Osteoblast (primary cell): ENCODE results near the gene ADIPOR2. TPM values are rescaled to one million over a fixed set of nuclear protein-coding genes. Genes with fewer than 3 reads are reported as not detected.

ENCODE experiments used
- DNase-seq: peaks from one replicate; pipeline ENCODE4 v3.0.0; 2011; ENCODE audit warnings: low spot score, mixed read lengths; ENCODE audit not compliant: insufficient read length; ENCODE audit errors: missing footprints
- H2AFZ ChIP-seq: 2 replicates; pipeline ENCODE4 v1.6.0; 2011; ENCODE audit warnings: mild to moderate bottlenecking, low read length
- H3K27ac ChIP-seq: 2 replicates; pipeline ENCODE4 v1.5.1; 2011; ENCODE audit warnings: mild to moderate bottlenecking, low read depth, low read length, moderate library complexity
- H3K27me3 ChIP-seq: 2 replicates; pipeline ENCODE4 v1.6.0; 2012; ENCODE audit warnings: mild to moderate bottlenecking, control low read depth, inconsistent platforms, low read length, moderate library complexity; ENCODE audit not compliant: insufficient read depth
- H3K36me3 ChIP-seq: 2 replicates; pipeline ENCODE4 v1.5.1; 2011; ENCODE audit warnings: mild to moderate bottlenecking, low read length, control low read depth, moderate library complexity; ENCODE audit not compliant: insufficient read depth
- H3K4me1 ChIP-seq: 2 replicates; pipeline ENCODE4 v1.5.1; 2011; ENCODE audit warnings: mild to moderate bottlenecking, low read length, control low read depth, moderate library complexity; ENCODE audit not compliant: insufficient read depth
- H3K4me2 ChIP-seq: 2 replicates; pipeline ENCODE4 v1.6.0; 2011; ENCODE audit warnings: mild to moderate bottlenecking, low read length; ENCODE audit not compliant: insufficient read depth
- H3K4me3 ChIP-seq: fragments of 200-600 bp; sonication (generic); 3 replicates; pipeline ENCODE4 v1.5.1; 2012; ENCODE audit warnings: mild to moderate bottlenecking, low read length, inconsistent platforms; ENCODE audit not compliant: insufficient read depth
- H3K79me2 ChIP-seq: 2 replicates; pipeline ENCODE4 v1.6.0; 2012; ENCODE audit warnings: mild to moderate bottlenecking, low read length, control low read depth, inconsistent platforms; ENCODE audit not compliant: insufficient read depth
- H3K9me3 ChIP-seq: 2 replicates; pipeline ENCODE4 v1.5.1; 2011; ENCODE audit warnings: low read depth, low read length, control low read depth
- H4K20me1 ChIP-seq: 2 replicates; pipeline ENCODE4 v1.6.0; 2012; ENCODE audit warnings: mild to moderate bottlenecking, low read length, control low read depth; ENCODE audit not compliant: insufficient read depth
- total RNA-seq: library from RNA; depleted of rRNA; stranded (reverse); fragments of >200 nt; gene quantifications from 2 replicates; pipeline ENCODE4 v1.2.3, GENCODE V29; 2012
- TF ChIP-seq, protein P1 (sequence below): IDR thresholded peaks from 2 replicates; pipeline ENCODE4 v1.5.1; 2011; ENCODE audit warnings: mild to moderate bottlenecking, low read depth, low read length, moderate library complexity; ENCODE audit errors: extremely low read depth

ADIPOR2 gene
- total RNA-seq, 1 donor: 32.2 TPM

DNA sequence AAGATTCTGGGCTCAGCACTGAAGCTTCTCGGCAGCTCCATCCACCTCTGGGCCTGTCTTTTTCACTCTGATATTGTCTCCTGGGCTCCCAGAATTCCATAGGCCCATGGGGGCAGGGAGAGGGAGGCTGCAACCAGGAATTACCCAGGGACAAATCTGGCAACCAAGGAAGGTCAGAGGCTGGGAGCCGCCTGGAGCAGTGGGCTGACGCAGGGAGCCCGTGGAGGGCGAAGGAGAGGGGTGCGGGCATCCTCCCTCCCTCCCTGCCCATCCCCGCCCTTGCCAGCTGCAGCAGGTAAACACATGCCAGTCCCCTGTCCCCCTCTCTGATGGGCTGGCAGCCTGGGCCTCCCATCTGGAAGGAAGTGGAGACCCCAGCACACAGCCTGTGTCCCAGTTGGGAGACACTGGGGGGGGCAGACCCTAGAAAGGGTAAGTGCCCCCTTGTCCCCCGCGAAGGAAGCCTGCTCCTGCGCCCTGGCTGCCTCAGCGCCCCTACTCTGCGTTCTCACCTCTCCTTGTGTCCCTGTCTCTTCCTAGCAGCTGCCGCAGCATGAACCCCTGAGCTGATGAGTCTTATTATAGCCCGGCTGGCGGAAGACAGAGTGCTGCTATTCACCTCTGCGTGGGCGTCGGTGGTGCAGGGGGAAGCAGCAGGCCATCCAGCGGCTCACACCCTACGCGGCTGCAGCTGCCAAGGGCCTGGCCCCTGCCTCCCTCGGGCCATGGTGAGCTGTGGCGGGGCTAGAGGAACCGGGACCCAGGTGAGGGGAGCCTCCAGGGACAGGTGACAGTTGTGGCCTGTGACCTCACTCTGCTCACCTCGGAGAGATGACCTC lies 136.2 kb downstream of the ADIPOR2 start:
- Histone ChIP-seq H2AFZ (no peak overlapping the region), H3K27ac (no peak overlapping the region), H3K27me3 (peaks cover 44% of the 10 kb centered on the region), H3K36me3 (no peaks in the 10 kb centered on the region), H3K4me2 (no peak overlapping the region), H3K9me3 (no peaks in the 10 kb centered on the region), H4K20me1 (peaks cover 1% of the 10 kb centered on the region), H3K79me2 (no peaks in the 10 kb centered on the region), H3K4me1 (no peaks in the 10 kb centered on the region), H3K4me3 (no peak overlapping the region)
- no peak for DNase-seq
- TF ChIP-seq, protein P1, sequence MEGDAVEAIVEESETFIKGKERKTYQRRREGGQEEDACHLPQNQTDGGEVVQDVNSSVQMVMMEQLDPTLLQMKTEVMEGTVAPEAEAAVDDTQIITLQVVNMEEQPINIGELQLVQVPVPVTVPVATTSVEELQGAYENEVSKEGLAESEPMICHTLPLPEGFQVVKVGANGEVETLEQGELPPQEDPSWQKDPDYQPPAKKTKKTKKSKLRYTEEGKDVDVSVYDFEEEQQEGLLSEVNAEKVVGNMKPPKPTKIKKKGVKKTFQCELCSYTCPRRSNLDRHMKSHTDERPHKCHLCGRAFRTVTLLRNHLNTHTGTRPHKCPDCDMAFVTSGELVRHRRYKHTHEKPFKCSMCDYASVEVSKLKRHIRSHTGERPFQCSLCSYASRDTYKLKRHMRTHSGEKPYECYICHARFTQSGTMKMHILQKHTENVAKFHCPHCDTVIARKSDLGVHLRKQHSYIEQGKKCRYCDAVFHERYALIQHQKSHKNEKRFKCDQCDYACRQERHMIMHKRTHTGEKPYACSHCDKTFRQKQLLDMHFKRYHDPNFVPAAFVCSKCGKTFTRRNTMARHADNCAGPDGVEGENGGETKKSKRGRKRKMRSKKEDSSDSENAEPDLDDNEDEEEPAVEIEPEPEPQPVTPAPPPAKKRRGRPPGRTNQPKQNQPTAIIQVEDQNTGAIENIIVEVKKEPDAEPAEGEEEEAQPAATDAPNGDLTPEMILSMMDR: no peak

DNA sequence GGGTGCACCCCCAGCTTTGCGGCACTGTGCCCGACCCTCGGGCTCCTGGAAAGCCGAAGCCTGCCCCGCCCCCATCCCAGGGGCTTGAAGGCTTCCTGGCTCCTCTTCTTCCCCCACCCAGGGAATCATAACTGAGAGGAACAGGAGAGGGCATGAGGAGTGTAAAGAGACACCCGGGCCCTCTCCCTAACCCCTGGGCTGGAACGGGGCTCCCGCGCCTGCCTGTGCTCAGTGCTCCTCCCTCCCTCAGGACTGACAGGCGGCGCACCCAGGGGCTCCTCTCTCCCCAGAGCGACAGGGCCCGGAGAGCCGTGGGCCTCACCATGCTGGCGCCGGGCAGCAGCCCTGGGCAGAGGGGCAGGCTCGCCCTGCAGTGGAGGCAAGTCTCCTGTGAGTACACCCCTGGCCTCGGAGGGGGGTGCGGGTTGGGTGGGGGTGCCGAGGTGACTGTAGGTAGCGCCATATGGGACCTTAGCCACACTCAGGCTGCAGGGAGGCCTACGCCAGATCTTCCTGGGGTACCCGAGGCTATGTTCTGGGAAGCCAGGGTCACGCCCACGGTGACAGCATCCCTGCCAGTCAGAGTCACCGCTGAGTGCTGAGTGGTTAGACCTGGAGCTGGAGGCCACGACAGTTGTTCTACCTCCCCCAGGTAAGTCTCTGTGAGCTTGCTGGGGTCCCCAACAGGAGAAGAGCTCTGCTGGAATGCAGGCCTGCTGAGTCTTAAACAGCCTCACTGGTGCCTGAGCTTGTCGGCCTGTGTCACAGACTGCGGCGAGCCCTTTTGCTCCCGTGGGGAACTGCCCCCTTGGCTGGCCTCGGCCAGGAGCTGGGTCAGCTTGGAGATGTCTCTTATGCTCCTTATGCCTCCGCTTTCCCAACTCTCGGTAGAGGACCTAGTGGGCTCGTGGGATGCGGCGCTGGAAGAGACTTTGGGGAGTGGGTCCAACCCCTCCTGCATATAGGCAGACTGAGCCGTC lies 137.2 kb downstream of the ADIPOR2 start:
- Histone ChIP-seq H3K79me2 (no peaks in the 10 kb centered on the region), H2AFZ (no peak overlapping the region), H3K4me1 (no peaks in the 10 kb centered on the region), H3K4me2 (no peak overlapping the region), H3K9me3 (no peaks in the 10 kb centered on the region), H3K27me3 (peaks cover 43% of the 10 kb centered on the region), H4K20me1 (peaks cover 3% of the 10 kb centered on the region), H3K27ac (no peak overlapping the region), H3K36me3 (no peaks in the 10 kb centered on the region), H3K4me3 (no peak overlapping the region)
- no peak for DNase-seq
- TF ChIP-seq, protein P1: no peak

DNA sequence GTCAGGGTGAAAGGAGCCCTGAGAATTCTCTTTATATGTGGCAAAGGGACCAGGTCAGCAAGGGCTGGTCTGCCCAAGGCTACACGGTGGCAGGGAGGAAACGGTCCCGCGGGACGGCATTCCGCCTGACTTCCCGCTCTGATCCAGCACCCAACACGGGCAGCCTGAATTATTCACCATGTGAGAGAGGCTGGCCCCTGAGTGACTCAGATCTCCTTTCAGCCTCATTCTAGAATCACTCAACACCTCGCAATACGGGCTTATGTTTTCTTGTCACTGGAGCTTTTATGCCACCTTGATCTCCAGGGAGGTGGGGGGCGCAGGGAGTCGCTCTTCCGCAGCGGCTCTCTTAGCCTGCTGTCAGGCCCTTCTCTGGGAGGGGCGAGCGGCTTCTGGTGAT lies 138.0 kb downstream of the ADIPOR2 start:
- Histone ChIP-seq H3K4me3 (no peak overlapping the region), H3K4me1 (no peaks in the 10 kb centered on the region), H3K27ac (no peak overlapping the region), H3K79me2 (no peaks in the 10 kb centered on the region), H2AFZ (no peak overlapping the region), H4K20me1 (peaks cover 3% of the 10 kb centered on the region), H3K27me3 (peaks cover 41% of the 10 kb centered on the region), H3K36me3 (no peaks in the 10 kb centered on the region), H3K4me2 (no peak overlapping the region), H3K9me3 (no peaks in the 10 kb centered on the region)
- no peak for DNase-seq
- TF ChIP-seq, protein P1: no peak
